Measurements from ENCODE around the gene BET1.
A peak's percentile ranks its signal among the peaks of the same experiment; 100 is the strongest.
"Not testable (repeated sequence)": the region's sequence is repeated elsewhere in the genome, so short reads cannot be mapped to it uniquely, and the experiment has no call there.

Gene BET1

GRCh38 chr7:94004024-94004951 is at the start of gene BET1:
Gene BET1, minus strand, starts transcription at chr7:94004355. Its CDS starts 139 bp downstream, at chr7:94004216.
- DNase-seq, result peak; percentile 95

GRCh38 chr7:94053532-94053931 is 49.4 kb upstream of the BET1 start:
- DNase-seq, result no peak

- no peak for DNase-seq
Observed at GRCh38 chr7:94052398-94053180, 48.4 kb upstream of the BET1 start.

- DNase-seq, result no peak
Observed at GRCh38 chr7:94050046-94050445, 45.9 kb upstream of the BET1 start.

- no peak for DNase-seq
Observed at GRCh38 chr7:94049615-94050014, 45.5 kb upstream of the BET1 start.

GRCh38 chr7:94048755-94049154 is 44.6 kb upstream of the BET1 start:
- no peak for DNase-seq

GRCh38 chr7:94047956-94048355 is 43.8 kb upstream of the BET1 start:
- no peak for DNase-seq

- DNase-seq, result no peak
Observed at GRCh38 chr7:94045581-94045980, 41.4 kb upstream of the BET1 start.

- DNase-seq, result no peak
Observed at GRCh38 chr7:94044806-94045205, 40.7 kb upstream of the BET1 start.

- no peak for DNase-seq
Observed at GRCh38 chr7:94043299-94043698, 39.1 kb upstream of the BET1 start.

- no peak for DNase-seq
Observed at GRCh38 chr7:94042381-94042780, 38.2 kb upstream of the BET1 start.

- no peak for DNase-seq
Observed at GRCh38 chr7:94041529-94041928, 37.4 kb upstream of the BET1 start.

- no peak for DNase-seq
Observed at GRCh38 chr7:94040254-94040653, 36.1 kb upstream of the BET1 start.

- DNase-seq, result no peak
Observed at GRCh38 chr7:94039368-94040035, 35.3 kb upstream of the BET1 start.

GRCh38 chr7:94031865-94032264 is 27.7 kb upstream of the BET1 start:
- DNase-seq, result no peak

GRCh38 chr7:94030634-94031033 is 26.5 kb upstream of the BET1 start:
- no peak for DNase-seq

GRCh38 chr7:94029976-94030375 is 25.8 kb upstream of the BET1 start:
- no peak for DNase-seq

- DNase-seq, result no peak
Observed at GRCh38 chr7:94028768-94029167, 24.6 kb upstream of the BET1 start.

GRCh38 chr7:94026619-94027018 is 22.5 kb upstream of the BET1 start:
- not testable (repeated sequence) for DNase-seq

GRCh38 chr7:94022550-94022949 is 18.4 kb upstream of the BET1 start:
- DNase-seq, result peak; percentile 16

- DNase-seq, result no peak
Observed at GRCh38 chr7:94016786-94017185, 12.6 kb upstream of the BET1 start.

- DNase-seq, result no peak
Observed at GRCh38 chr7:94015538-94015937, 11.4 kb upstream of the BET1 start.

GRCh38 chr7:94012746-94013145 is 8.6 kb upstream of the BET1 start:
- no peak for DNase-seq

Measured in activated CD4-positive, alpha-beta T cell treated with anti-CD3 and anti-CD28 coated beads, Interleukin-2, amount 50 U/mL, for 16 hours (primary cell).